IPS-18c (cell line): Measurements from ENCODE around the gene ECHDC1.

Experiments
- H3K4me3 ChIP-seq: 2 replicates; pipeline ENCODE4 v1.7.0; 2013; ENCODE audit warnings: low read depth, mild to moderate bottlenecking, low read length, moderate library complexity; ENCODE audit not compliant: insufficient read depth
- H3K9me3 ChIP-seq: one replicate; pipeline ENCODE4 v1.6.1; 2013; ENCODE audit warnings: mild to moderate bottlenecking, low read length, moderate library complexity; ENCODE audit not compliant: control insufficient read depth, insufficient read depth

The ECHDC1 gene

DNA sequence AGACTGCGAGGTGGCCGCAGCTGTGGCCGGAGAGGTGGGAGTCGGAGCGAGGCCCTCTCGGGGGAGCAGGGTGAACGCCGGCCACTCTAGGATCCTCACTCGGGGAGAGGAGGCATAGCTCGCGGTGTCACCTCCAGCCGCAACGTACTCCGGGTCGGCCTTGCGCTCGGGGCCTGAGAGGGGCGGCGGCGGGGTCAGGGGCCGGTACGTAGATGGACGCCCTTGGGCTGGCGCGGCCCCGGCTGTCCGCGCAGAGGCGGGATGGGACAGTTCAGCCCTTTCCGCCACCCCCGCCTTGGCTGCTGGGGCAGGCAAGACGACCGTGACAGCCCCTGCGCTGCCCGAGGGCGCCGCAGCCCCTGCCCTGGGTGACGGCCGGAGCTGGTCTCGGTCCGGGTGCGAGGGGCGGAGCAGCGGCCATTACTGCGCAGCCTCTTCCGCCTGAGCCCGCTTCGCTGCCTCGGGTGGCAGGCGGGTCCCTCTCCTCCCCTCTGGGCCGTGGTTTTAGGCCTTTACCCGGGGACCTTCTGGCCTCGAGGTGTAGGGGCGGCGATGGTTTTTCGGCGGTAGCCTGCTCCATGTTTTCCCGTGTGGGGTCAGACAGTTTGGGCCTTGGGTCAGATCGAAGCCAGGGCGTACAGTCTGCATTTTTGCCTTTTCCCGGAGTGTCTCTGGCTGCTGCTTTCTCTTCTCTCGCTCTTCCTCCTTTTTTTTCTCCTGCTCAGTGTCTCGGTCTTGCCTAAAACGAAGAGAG is 76.3 kb downstream of the ECHDC1 start:
- peaks cover 2% of the 10 kb centered on the region for H3K9me3 ChIP-seq
- H3K4me3 ChIP-seq, result peak overlapping the region; percentile 94

DNA sequence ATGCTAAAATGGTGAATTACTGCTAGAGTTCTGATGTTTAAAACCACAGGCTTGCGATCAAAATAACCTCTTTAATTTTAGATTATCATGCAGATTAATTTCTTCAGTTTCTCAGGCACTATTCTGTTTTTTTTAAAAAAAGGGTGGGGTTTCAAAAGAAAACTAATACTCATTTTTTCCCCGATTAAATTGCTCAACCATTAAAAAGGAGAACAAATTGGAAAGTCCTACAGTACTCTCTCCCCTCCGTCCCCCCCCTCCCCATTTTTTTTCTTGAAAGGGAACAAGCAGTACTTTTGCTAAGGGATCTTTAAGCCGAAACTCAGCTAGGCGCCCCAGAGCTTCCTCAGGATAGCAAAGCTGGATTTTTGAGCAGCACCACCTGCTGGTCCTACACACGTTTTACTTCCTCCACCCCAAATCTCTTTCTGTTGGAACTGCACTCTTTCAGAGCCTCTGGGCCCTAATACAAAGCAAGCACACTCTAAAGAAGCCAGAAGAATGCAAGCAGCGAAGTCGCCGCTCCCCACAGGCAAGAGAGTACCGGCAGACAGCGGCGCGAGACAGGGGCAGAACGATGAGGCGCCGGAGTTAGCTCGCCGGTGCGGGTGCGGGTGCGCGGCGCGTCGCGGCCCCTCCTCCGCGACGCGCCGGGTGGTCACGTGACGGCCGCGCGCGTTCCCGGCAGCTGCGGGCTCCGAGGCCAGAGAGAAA is 77.1 kb downstream of the ECHDC1 start, which contains the start of gene RNF146:
TSS of gene RNF146 (plus strand) at position 687 of the 714 bp plus-strand sequence. CDS start 13,475 bp downstream, outside the sequence.
- Histone ChIP-seq H3K9me3 (peaks cover 2% of the 10 kb centered on the region), H3K4me3 (peak within 1 kb of the TSS; percentile 94)

DNA sequence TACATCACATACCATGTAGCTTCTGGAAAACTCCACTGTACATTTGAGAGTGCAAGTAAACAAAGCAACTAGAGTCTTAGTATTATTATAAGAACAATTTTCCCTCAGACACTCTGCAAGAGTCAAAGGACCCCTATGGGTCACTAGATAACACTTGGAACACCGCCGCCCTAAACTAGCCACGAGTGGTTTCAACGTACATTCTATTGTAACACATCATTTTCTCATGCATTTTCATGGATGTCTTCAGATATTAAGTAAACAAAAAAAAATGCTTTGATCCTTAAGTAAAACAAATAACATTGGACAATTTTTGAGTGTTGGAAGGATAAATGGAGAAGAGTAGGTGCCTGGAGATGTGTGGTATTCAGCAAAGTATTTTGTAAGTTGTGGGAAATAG is 79.9 kb downstream of the ECHDC1 start:
- Histone ChIP-seq H3K9me3 (peaks cover 2% of the 10 kb centered on the region), H3K4me3 (no peak overlapping the region)

DNA sequence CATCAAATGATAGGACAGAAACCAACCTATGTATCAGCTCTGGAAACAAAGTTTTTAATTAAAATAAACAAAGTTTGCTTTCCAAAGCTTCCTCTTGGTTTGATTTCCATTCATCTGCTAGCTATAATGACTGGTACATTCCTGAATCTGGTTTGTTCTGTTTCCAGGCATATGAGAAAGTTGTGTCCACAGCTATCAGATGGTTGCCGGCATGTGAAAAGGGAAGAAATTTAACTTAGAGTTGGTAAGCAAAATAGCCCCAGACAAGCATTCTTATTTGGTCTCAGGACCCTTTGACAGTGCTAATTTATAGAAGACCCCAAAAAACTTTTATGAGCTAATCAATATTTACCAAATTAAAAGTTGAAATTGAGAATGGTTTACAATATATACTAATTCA is 80.5 kb downstream of the ECHDC1 start:
- peaks cover 2% of the 10 kb centered on the region for H3K9me3 ChIP-seq
- H3K4me3 ChIP-seq, result no peak overlapping the region

DNA sequence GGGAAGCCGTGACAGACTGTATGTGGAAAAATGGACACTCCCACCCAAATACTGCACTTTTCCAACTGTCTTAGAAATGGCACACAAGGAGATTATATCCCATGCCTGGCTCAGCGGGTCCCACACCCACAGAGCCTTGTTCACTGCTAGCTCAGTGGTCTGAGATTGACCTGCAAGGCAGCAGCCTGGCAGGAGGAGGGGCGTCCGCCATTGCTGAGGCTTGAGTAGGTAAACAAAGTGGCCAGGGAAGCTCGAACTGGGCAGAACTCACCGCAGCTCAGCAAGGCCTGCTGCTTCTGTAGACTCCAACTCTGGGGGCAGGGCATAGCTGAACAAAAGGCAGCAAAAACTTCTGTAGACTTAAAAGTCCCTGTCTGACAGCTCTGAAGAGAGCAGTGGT is 88.1 kb downstream of the ECHDC1 start:
- Histone ChIP-seq H3K4me3 (no peak overlapping the region), H3K9me3 (peaks cover 2% of the 10 kb centered on the region)

DNA sequence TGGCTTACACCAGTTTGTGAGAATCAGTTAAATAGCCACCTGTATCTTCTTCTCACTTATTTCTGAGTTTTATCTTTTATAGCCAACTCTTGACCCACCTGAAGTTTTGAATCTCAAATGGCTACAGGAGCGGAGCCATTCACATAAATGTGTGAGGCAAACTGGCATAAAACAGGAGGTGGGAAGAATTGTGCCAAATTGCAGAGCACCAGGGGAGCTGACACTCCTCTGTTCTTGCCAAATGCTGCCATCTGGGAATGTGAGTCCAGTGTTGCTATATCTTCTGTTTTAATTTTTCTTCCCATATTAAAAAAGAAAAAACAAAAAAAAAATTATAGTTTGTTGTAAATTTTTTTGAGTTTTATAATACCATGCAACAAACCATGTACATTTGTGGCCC is 93.8 kb downstream of the ECHDC1 start:
- H3K9me3 ChIP-seq, result peaks cover 2% of the 10 kb centered on the region
- no peak overlapping the region for H3K4me3 ChIP-seq

DNA sequence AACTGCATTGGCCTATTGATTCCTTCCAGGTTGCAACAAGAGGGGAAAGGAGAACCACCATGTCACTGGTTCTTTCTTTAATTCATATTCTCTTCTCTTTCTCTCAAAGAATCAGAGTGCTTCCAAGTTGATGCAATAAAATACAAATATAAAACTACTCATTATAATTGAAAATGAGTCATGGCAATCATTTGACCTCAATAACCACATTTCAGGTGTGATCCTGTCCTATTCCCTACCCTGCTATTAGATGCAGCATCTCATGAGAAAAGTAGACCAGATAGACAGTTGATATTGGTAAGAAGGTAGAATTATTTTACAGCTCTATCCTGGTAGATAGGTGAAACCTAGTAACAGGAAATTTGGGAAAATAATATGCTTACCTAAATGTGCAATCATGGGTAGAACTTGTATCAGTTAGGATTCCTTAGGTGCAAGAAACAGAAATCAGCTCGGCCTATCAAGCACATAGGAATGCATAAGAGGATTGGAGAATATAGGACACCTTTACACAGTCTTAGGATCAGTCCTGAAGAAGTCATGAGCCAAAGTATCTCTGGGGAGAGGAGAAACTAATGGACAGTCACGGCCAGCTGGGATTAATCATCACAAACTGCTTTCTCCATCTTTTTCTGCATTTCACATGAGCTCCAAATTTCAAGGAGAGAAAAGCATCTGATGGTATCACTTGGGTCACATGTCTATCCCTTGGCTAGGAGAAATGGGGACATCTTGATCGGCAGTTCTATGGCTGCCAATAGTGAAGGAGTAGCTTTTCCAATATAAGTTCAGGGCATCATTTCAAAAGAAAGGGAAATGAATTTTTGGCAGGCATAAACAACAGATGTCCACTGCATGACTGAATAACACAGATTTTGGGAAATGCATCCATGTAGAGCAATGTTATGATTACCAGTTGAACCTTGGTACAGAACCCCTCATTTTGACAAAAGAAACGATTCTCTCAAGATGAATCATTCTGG is 96.0 kb downstream of the ECHDC1 start:
- H3K9me3 ChIP-seq, result no peaks in the 10 kb centered on the region
- H3K4me3 ChIP-seq, result no peak overlapping the region

DNA sequence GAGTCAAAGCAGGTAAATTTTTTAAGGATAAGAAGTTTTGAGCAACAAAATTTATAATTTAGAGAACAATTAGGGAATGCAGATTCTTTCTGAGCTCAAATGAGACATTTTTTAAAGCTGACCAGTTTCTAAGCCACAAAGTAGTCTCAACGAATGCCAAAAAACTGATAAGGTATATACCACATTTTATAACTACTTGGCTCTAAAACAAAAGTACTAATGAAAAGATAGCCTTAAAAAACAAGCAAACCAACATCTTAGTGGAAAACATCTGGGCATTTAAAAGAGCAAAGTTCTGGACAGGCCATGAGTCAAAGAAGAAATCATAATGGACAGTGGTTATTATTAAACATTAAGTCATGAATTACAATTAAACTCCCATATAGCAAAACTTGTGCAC is 99.9 kb downstream of the ECHDC1 start:
- Histone ChIP-seq H3K9me3 (no peaks in the 10 kb centered on the region), H3K4me3 (no peak overlapping the region)
